ENCODE measurements around the gene AGR2.

DNA sequence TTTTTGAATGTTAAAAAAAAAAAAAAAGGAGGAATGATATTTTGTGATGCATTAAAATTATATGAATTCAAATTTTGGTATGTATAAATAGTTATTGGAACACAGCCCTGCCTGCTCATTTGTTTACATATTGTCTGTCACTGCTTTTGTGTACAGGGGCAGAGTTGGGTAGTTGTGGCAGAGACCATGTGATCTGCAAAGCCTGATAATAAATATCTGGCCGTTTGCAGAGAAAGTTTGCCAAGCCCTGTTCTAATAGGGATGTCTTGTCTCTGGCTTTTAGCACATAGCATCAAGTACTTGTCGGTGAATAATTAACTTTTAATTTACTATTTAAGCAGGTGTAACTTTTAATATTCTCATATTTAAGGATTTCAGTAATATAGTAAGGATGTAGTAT, 31.5 kb downstream of the AGR2 start:
- TF ChIP-seq, protein P1, sequence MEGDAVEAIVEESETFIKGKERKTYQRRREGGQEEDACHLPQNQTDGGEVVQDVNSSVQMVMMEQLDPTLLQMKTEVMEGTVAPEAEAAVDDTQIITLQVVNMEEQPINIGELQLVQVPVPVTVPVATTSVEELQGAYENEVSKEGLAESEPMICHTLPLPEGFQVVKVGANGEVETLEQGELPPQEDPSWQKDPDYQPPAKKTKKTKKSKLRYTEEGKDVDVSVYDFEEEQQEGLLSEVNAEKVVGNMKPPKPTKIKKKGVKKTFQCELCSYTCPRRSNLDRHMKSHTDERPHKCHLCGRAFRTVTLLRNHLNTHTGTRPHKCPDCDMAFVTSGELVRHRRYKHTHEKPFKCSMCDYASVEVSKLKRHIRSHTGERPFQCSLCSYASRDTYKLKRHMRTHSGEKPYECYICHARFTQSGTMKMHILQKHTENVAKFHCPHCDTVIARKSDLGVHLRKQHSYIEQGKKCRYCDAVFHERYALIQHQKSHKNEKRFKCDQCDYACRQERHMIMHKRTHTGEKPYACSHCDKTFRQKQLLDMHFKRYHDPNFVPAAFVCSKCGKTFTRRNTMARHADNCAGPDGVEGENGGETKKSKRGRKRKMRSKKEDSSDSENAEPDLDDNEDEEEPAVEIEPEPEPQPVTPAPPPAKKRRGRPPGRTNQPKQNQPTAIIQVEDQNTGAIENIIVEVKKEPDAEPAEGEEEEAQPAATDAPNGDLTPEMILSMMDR (IDR thresholded peaks at IDR 0.05): no peak
- no peak for TF ChIP-seq POLR2A (IDR thresholded peaks at IDR 0.05)
